ENCODE measurements around the gene NSRP1.

GRCh38 chr17:30092886-30093285 is 23.7 kb upstream of the NSRP1 start:
- TF ChIP-seq, protein P1, sequence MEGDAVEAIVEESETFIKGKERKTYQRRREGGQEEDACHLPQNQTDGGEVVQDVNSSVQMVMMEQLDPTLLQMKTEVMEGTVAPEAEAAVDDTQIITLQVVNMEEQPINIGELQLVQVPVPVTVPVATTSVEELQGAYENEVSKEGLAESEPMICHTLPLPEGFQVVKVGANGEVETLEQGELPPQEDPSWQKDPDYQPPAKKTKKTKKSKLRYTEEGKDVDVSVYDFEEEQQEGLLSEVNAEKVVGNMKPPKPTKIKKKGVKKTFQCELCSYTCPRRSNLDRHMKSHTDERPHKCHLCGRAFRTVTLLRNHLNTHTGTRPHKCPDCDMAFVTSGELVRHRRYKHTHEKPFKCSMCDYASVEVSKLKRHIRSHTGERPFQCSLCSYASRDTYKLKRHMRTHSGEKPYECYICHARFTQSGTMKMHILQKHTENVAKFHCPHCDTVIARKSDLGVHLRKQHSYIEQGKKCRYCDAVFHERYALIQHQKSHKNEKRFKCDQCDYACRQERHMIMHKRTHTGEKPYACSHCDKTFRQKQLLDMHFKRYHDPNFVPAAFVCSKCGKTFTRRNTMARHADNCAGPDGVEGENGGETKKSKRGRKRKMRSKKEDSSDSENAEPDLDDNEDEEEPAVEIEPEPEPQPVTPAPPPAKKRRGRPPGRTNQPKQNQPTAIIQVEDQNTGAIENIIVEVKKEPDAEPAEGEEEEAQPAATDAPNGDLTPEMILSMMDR (IDR thresholded peaks at IDR 0.05) = no peak
- TF ChIP-seq POLR2A (IDR thresholded peaks at IDR 0.05) = no peak
